IMR-90 (cell line): ENCODE results near the gene SARDH. TPM values are rescaled to one million over a fixed set of nuclear protein-coding genes. Genes with fewer than 3 reads are reported as not detected.

ENCODE experiments used
- ELK1 ChIP-seq: fragments of 150-350 bp; IDR thresholded peaks from 2 replicates; pipeline ENCODE4 v1.6.1; 2016; ENCODE audit warnings: low read depth, mild to moderate bottlenecking, low read length, moderate library complexity, borderline replicate concordance
- polyA plus RNA-seq, 3 experiments: library from polyadenylated mRNA; depleted of rRNA; stranded (reverse); fragments of >200 nt; gene quantifications; 2 replicates each; pipeline ENCODE4 v1.2.3, GENCODE V29; 2012; ENCODE audit warnings: low replicate concordance in 1 of 3
- total RNA-seq: library from RNA; depleted of rRNA; stranded (reverse); fragments of >200 nt; gene quantifications from 2 replicates; pipeline ENCODE4 v1.2.3, GENCODE V29; 2012

Gene SARDH
- total and polyA plus RNA-seq, 2 of the 4 experiments (the other 2 are of a cell fraction) = 5.0 to 7.5 TPM

- no peak for TF ChIP-seq ELK1
Measured at GRCh38 chr9:133713150-133713959, 24.8 kb downstream of the SARDH start (continued).
